GM12891 (cell line): Measurements from ENCODE around the gene GMDS.

Source experiments
- PAX5 ChIP-seq: IDR thresholded peaks from 2 replicates; pipeline ENCODE4 v1.6.1; 2011; ENCODE audit warnings: low read length, moderate library complexity, mild to moderate bottlenecking; ENCODE audit not compliant: insufficient read depth, severe bottlenecking
- TAF1 ChIP-seq: IDR thresholded peaks from 2 replicates; pipeline ENCODE4 v1.6.1; 2011; ENCODE audit warnings: low read depth, low read length, control low read depth

DNA sequence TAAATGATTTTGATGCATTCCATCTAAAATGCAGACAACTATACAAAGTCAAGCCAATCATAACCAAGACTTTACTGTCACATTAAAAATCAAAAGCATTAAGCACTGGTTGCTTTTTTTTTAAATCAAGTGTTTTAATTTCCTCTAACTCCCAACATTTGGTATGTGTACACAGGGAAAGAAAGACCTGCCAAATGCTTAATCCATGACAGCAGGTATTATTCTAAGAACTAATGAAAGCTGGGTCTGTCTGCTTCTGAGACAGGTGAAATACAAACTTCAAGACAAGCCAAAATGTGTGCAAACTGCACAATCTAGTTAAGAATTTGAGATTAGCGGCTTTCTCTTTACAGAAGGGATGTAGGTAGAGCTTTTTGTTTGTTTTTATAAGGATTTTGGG is 126.1 kb downstream of the GMDS start:
- TF ChIP-seq TAF1 (no peak), PAX5 (no peak)
